SK-N-SH (cell line): ENCODE results near the gene PLCB1. TPM values are rescaled to one million over a fixed set of nuclear protein-coding genes. Genes with fewer than 3 reads are reported as not detected.

Experiments
- CTCF ChIA-PET: fragments of 300-600, 350-600 bp; formaldehyde crosslinking; extraction: SDS; loops from one replicate; lab custom pipeline; 2021; lab: Yijun Ruan, JAX
- POLR2A ChIA-PET: fragments of 350-600 bp; sonication (Branson Sonifier 250); formaldehyde crosslinking; extraction: SDS; loops from one replicate; lab custom pipeline; 2020; ENCODE audit warnings: antibody characterized with exemption, inconsistent platforms; lab: Yijun Ruan, JAX
- DNase-seq: peaks from one replicate; pipeline ENCODE4 v3.0.0; 2012
- H2AFZ ChIP-seq: fragments of 200-600 bp; sonication (generic); 2 replicates; pipeline ENCODE4 v1.8.1; 2016; ENCODE audit warnings: antibody characterized with exemption, mild to moderate bottlenecking, low read depth
- H3F3A ChIP-seq: fragments of 200-600 bp; sonication (generic); replicated peaks from 2 replicates; pipeline ENCODE3; 2016; ENCODE audit warnings: antibody characterized with exemption, mild to moderate bottlenecking; ENCODE audit not compliant: insufficient read depth
- H3K27ac ChIP-seq, 2 experiments: fragments of 200-500 bp in 1 of 2; fragments of 200-600 bp in 1 of 2; sonication (Bioruptor generic) in 1 of 2; sonication (generic), shearing (Covaris generic) in 1 of 2; 2 replicates each; pipeline versions ENCODE4 v1.5.1 to v1.6.1; 2014 to 2016; ENCODE audit warnings: low read depth in 2 of 2, inconsistent platforms in 1 of 2, low read length in 1 of 2, mild to moderate bottlenecking in 1 of 2, mixed read lengths in 1 of 2
- H3K27me3 ChIP-seq: fragments of 200-600 bp; sonication (generic), shearing (Covaris generic); 2 replicates; pipeline ENCODE4 v1.6.1; 2016; ENCODE audit warnings: mixed run types; ENCODE audit not compliant: insufficient read depth
- H3K36me3 ChIP-seq, 2 experiments: fragments of 200-500 bp in 1 of 2; fragments of 200-600 bp in 1 of 2; sonication (Bioruptor generic) in 1 of 2; sonication (generic) in 1 of 2; replicated peaks in 1 of 2; 2 replicates each; pipeline versions ENCODE3 to v1.5.1; 2014 to 2016; ENCODE audit warnings: low read length in 1 of 2, mild to moderate bottlenecking in 1 of 2; ENCODE audit not compliant: insufficient read depth in 2 of 2, control insufficient read depth in 1 of 2
- H3K4me1 ChIP-seq, 2 experiments: fragments of 200-500 bp in 1 of 2; fragments of 200-600 bp in 1 of 2; sonication (Bioruptor generic) in 1 of 2; sonication (generic), shearing (Covaris generic) in 1 of 2; 2 replicates each; pipeline versions ENCODE4 v1.5.1 to v1.6.1; 2014 to 2016; ENCODE audit warnings: low read depth in 1 of 2, low read length in 1 of 2, mixed run types in 1 of 2; ENCODE audit not compliant: insufficient read depth in 2 of 2, control insufficient read depth in 1 of 2
- H3K4me2 ChIP-seq: fragments of 200-600 bp; sonication (generic), shearing (Covaris generic); 2 replicates; pipeline ENCODE4 v1.6.1; 2017; ENCODE audit warnings: mixed run types
- H3K4me3 ChIP-seq, 2 experiments: fragments of 200-500 bp in 1 of 2; fragments of 200-600 bp in 1 of 2; sonication (Bioruptor generic) in 1 of 2; sonication (generic), shearing (Covaris generic) in 1 of 2; 2 replicates each; pipeline versions ENCODE4 v1.5.1 to v1.8.1; 2014 to 2016; ENCODE audit warnings: low read depth in 2 of 2, inconsistent platforms in 1 of 2, low read length in 1 of 2, mild to moderate bottlenecking in 1 of 2, mixed read lengths in 1 of 2, moderate library complexity in 1 of 2
- H3K79me2 ChIP-seq: fragments of 200-600 bp; sonication (generic); 2 replicates; pipeline ENCODE4 v1.8.1; 2017; ENCODE audit warnings: mild to moderate bottlenecking; ENCODE audit not compliant: insufficient read depth
- H3K9ac ChIP-seq: fragments of 200-600 bp; sonication (generic); 2 replicates; pipeline ENCODE4 v1.6.1; 2017; ENCODE audit warnings: mixed run types
- H3K9me2 ChIP-seq: fragments of 200-600 bp; sonication (generic); 2 replicates; pipeline ENCODE4 v1.6.1; 2017; ENCODE audit warnings: mixed run types
- H3K9me3 ChIP-seq: fragments of 200-600 bp; sonication (generic); 2 replicates; pipeline ENCODE4 v1.6.1; 2017; ENCODE audit warnings: mixed run types, mild to moderate bottlenecking, moderate library complexity
- H4K20me1 ChIP-seq: fragments of 200-600 bp; sonication (generic); 2 replicates; pipeline ENCODE4 v1.6.1; 2017; ENCODE audit warnings: mild to moderate bottlenecking, mixed run types; ENCODE audit not compliant: insufficient read depth
- ELF1 ChIP-seq: IDR thresholded peaks from 2 replicates; pipeline ENCODE4 v1.4.0; 2012
- EP300 ChIP-seq, 2 experiments: IDR thresholded peaks; 2 replicates each; pipeline versions ENCODE4 v1.4.0 to v1.6.1; 2012; ENCODE audit warnings: borderline replicate concordance in 1 of 2, low read depth in 1 of 2, low read length in 1 of 2
- EZH2phosphoT487 ChIP-seq: fragments of 200-600 bp; sonication (generic); IDR thresholded peaks from 2 replicates; pipeline ENCODE4 v1.6.1; 2017; ENCODE audit warnings: low read depth, mixed run types, mild to moderate bottlenecking, antibody characterized with exemption, moderate library complexity, borderline replicate concordance
- FOXJ3 ChIP-seq: sonication (generic); formaldehyde crosslinking; IDR thresholded peaks from 2 replicates; pipeline ENCODE4 v1.5.1; 2020; ENCODE audit warnings: mild to moderate bottlenecking, missing genetic modification reagents
- FOXM1 ChIP-seq: IDR thresholded peaks from 2 replicates; pipeline ENCODE4 v1.4.0; 2012; ENCODE audit warnings: low read depth, mild to moderate bottlenecking
- GABPA ChIP-seq: IDR thresholded peaks from 2 replicates; pipeline ENCODE4 v1.4.0; 2012; ENCODE audit warnings: low read depth, mild to moderate bottlenecking
- JUND ChIP-seq: IDR thresholded peaks from 2 replicates; pipeline ENCODE4 v1.4.0; 2012
- MEF2A ChIP-seq: IDR thresholded peaks from 2 replicates; pipeline ENCODE4 v1.4.0; 2012; ENCODE audit warnings: low read depth, borderline replicate concordance
- NFIC ChIP-seq: IDR thresholded peaks from 2 replicates; pipeline ENCODE4 v1.4.0; 2012; ENCODE audit warnings: borderline replicate concordance
- POLR2AphosphoS5 ChIP-seq: IDR thresholded peaks from 2 replicates; pipeline ENCODE4 v1.6.1; 2012; ENCODE audit warnings: low read depth, low read length
- SMC3 ChIP-seq: IDR thresholded peaks from 2 replicates; pipeline ENCODE4 v1.6.1; 2012; ENCODE audit warnings: low read depth, low read length, improper control_type of control experiment
- TCF12 ChIP-seq: IDR thresholded peaks from 2 replicates; pipeline ENCODE4 v1.4.0; 2012
- TEAD4 ChIP-seq: IDR thresholded peaks from 2 replicates; pipeline ENCODE4 v1.4.0; 2012; ENCODE audit warnings: mild to moderate bottlenecking, borderline replicate concordance; ENCODE audit not compliant: insufficient read depth
- USF1 ChIP-seq: IDR thresholded peaks from 2 replicates; pipeline ENCODE4 v1.4.0; 2012; ENCODE audit warnings: low read depth, borderline replicate concordance
- polyA plus RNA-seq, 3 experiments: library from polyadenylated mRNA; depleted of rRNA; stranded (reverse); fragments of >200 nt; gene quantifications; 2 replicates each; pipeline ENCODE4 v1.2.3, GENCODE V29; 2012
- TF ChIP-seq, protein P1 (sequence below): IDR thresholded peaks from 2 replicates; pipeline ENCODE4 v1.4.0; 2012; ENCODE audit warnings: low read depth
- TF ChIP-seq, protein P2 (sequence below): fragments of 200-600 bp; sonication (generic); IDR thresholded peaks from 2 replicates; pipeline ENCODE4 v1.6.1; 2017; ENCODE audit warnings: antibody characterized with exemption, mild to moderate bottlenecking, moderate library complexity
- TF ChIP-seq, protein P3 (sequence below): IDR thresholded peaks from 2 replicates; pipeline ENCODE4; 2012

Gene PLCB1
- polyA plus RNA-seq, 1 of the 3 experiments (the other 2 are of a cell fraction) = 10.5 TPM

GRCh38 chr20:8492173-8492572, 360.1 kb downstream of the PLCB1 start:
- no peaks in the 10 kb centered on the region for H3K27me3 ChIP-seq
- TF ChIP-seq FOXM1 (no peak), POLR2AphosphoS5 (no peak), SMC3 (no peak), JUND (no peak), GABPA (no peak), ELF1 (no peak), MEF2A (no peak), EP300 (IDR thresholded peaks at IDR 0.05; ENCODE audit: borderline replicate concordance in 1 of 2, low read depth in 1 of 2, low read length in 1 of 2) (no peak), TEAD4 (no peak), EZH2phosphoT487 (no peak), NFIC (no peak), USF1 (no peak), TCF12 (no peak), FOXJ3 (CRISPR knock-in tag) (no peak)
- TF ChIP-seq, protein P1, sequence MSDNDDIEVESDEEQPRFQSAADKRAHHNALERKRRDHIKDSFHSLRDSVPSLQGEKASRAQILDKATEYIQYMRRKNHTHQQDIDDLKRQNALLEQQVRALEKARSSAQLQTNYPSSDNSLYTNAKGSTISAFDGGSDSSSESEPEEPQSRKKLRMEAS = no peak
- TF ChIP-seq, protein P2, sequence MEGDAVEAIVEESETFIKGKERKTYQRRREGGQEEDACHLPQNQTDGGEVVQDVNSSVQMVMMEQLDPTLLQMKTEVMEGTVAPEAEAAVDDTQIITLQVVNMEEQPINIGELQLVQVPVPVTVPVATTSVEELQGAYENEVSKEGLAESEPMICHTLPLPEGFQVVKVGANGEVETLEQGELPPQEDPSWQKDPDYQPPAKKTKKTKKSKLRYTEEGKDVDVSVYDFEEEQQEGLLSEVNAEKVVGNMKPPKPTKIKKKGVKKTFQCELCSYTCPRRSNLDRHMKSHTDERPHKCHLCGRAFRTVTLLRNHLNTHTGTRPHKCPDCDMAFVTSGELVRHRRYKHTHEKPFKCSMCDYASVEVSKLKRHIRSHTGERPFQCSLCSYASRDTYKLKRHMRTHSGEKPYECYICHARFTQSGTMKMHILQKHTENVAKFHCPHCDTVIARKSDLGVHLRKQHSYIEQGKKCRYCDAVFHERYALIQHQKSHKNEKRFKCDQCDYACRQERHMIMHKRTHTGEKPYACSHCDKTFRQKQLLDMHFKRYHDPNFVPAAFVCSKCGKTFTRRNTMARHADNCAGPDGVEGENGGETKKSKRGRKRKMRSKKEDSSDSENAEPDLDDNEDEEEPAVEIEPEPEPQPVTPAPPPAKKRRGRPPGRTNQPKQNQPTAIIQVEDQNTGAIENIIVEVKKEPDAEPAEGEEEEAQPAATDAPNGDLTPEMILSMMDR = no peak
- TF ChIP-seq, protein P3, sequence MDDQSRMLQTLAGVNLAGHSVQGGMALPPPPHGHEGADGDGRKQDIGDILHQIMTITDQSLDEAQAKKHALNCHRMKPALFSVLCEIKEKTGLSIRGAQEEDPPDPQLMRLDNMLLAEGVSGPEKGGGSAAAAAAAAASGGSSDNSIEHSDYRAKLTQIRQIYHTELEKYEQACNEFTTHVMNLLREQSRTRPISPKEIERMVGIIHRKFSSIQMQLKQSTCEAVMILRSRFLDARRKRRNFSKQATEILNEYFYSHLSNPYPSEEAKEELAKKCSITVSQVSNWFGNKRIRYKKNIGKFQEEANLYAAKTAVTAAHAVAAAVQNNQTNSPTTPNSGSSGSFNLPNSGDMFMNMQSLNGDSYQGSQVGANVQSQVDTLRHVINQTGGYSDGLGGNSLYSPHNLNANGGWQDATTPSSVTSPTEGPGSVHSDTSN = no peak
- TF ChIP-seq, all 33 proteins: peak for 0
- POLR2A ChIA-PET = no interaction called here
- DNase-seq = no peak
- Histone ChIP-seq H3K4me3 (no peak overlapping the region), H3K4me2 (no peak overlapping the region), H2AFZ (no peak overlapping the region), H4K20me1 (no peaks in the 10 kb centered on the region), H3K9me2 (no peaks in the 10 kb centered on the region), H3K9me3 (no peaks in the 10 kb centered on the region), H3K4me1 (peaks cover 0 to 3% of the 10 kb centered on the region in 2 experiments; a peak in 1 of 4 replicates), H3K79me2 (no peaks in the 10 kb centered on the region), H3K9ac (no peak overlapping the region), H3K27ac (no peak overlapping the region), H3K36me3 (no peaks in the 10 kb centered on the region), H3F3A (no peaks in the 10 kb centered on the region)
- CTCF ChIA-PET = no interaction called here
